ENCODE measurements around the gene METRNL. TPM values are rescaled to one million over a fixed set of nuclear protein-coding genes. Genes with fewer than 3 reads are reported as not detected.
"Not testable (repeated sequence)": the region's sequence is repeated elsewhere in the genome, so short reads cannot be mapped to it uniquely, and the experiment has no call there.

METRNL gene
- total and polyA plus RNA-seq, 2 experiments from 2014 or later, result 30.0 to 44.1 TPM

DNA sequence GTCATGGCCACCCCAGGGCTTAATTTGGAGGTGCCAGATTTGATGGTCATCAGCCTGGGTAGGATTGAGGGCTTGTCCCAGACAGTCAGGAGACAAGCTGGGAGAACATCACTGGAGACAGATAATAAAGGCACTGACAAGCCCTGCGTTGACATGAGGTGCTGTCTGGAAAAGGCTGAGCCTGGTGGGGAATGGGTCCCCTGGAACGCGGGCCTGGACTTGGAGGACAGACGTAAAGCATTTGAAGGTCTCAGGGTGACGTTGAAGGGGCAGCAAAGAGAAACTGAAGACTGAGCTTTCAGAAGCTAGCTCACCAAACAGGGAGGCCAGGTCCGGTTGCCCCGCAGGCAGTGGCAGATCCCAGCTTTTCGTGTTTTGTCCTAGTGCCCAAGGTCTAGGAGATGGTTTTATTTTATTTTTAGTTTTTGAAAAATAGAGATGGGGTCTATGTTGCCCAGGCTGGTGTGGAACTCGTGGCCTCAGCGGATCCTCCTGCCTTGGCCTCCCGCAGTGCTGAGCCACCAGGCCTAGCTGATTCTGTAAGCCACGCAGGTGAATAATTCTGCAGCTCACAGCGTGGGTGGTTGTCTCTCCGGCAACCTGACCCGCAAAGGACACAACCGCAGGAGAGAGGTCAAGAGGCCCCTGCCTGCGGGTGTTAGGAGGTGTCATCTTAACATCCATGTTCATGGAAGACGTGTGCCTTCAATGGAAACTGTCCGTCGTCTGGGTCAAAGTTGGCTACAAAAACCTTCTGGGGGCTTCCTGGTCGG is 37.6 kb downstream of the METRNL start:
- peaks cover 33% of the 10 kb centered on the region for H3K27me3 ChIP-seq
- DNase-seq (ENCODE audit: low read depth in 1 of 2, low spot score in 1 of 2), result no peak
- H3K4me3 ChIP-seq, result no peak overlapping the region
- TF ChIP-seq, protein P1, sequence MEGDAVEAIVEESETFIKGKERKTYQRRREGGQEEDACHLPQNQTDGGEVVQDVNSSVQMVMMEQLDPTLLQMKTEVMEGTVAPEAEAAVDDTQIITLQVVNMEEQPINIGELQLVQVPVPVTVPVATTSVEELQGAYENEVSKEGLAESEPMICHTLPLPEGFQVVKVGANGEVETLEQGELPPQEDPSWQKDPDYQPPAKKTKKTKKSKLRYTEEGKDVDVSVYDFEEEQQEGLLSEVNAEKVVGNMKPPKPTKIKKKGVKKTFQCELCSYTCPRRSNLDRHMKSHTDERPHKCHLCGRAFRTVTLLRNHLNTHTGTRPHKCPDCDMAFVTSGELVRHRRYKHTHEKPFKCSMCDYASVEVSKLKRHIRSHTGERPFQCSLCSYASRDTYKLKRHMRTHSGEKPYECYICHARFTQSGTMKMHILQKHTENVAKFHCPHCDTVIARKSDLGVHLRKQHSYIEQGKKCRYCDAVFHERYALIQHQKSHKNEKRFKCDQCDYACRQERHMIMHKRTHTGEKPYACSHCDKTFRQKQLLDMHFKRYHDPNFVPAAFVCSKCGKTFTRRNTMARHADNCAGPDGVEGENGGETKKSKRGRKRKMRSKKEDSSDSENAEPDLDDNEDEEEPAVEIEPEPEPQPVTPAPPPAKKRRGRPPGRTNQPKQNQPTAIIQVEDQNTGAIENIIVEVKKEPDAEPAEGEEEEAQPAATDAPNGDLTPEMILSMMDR (IDR thresholded peaks at IDR 0.05; ENCODE audit: low read depth, low read length), result no peak
- no peaks in the 10 kb centered on the region for H3K9me3 ChIP-seq (ENCODE audit: low read depth)
- H3K36me3 ChIP-seq, result no peaks in the 10 kb centered on the region
- H3K4me1 ChIP-seq (ENCODE audit: low read depth), result no peaks in the 10 kb centered on the region
- no peak overlapping the region for H3K27ac ChIP-seq

DNA sequence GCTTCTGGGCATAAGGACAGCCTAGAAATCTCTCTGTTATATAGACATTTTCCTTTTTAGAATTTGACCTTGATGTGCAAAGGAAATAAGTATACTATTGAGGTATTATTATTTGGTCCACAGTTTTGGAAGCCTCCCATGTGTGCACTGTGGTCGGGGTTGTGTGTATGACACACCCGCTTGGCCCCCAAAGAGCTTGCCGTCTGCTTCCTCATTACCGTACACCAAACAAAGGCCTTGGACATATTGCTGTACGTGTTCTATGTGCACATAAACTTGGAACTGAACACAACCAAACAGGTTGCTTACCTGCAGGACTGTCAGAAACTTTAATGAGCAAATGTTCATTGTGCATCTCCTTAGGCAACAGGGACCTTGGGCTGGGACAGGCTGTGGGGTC is 38.2 kb downstream of the METRNL start:
- no peak overlapping the region for H3K4me3 ChIP-seq
- H3K27ac ChIP-seq, result no peak overlapping the region
- no peak for DNase-seq (ENCODE audit: low read depth in 1 of 2, low spot score in 1 of 2)
- no peaks in the 10 kb centered on the region for H3K4me1 ChIP-seq (ENCODE audit: low read depth)
- H3K9me3 ChIP-seq (ENCODE audit: low read depth), result no peaks in the 10 kb centered on the region
- TF ChIP-seq, protein P1 (IDR thresholded peaks at IDR 0.05; ENCODE audit: low read depth, low read length), result no peak
- H3K36me3 ChIP-seq, result no peaks in the 10 kb centered on the region
- peaks cover 39% of the 10 kb centered on the region for H3K27me3 ChIP-seq

DNA sequence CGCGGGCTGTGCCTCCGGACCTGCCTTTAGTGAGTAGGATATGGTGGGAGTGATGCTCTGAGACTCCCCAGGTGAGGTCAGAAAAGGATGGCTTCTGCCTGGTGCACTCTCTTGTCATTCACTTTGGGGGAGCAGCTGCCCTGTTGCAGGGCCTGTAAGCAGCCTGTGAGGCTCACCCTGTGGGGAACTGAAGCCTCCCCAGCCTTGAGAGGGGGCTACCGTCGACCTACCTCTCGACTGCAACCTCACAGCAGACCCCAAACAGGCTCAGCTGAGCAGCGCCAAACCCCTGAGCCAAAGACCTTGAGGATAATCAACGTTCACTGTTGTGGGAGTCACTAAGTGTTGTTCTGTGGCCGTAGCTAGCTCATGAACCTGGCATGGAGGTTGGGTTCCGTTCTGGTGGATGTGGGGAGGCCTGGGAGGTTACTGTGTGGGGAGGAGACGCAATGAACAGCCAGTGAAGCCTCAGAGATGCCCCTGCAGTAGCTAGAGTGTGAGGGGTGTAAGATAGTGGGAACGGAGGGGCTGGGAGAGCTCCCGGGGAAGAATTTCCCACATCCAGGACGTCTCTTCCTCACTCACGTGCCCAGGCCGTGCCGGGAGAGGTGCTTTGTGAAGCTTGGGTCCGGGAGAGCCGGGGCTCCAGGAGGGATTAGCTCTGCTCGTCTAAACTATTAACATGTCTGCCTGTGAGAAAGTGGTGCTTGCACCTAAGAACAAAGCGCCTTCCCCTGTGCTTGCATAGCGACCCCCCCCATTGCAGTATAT is 38.8 kb downstream of the METRNL start:
- Histone ChIP-seq H3K36me3 (no peaks in the 10 kb centered on the region), H3K9me3 (ENCODE audit: low read depth) (no peaks in the 10 kb centered on the region), H3K27me3 (peaks cover 46% of the 10 kb centered on the region), H3K4me1 (ENCODE audit: low read depth) (no peaks in the 10 kb centered on the region), H3K27ac (no peak overlapping the region), H3K4me3 (no peak overlapping the region)
- DNase-seq (ENCODE audit: low read depth in 1 of 2, low spot score in 1 of 2), result no peak
- TF ChIP-seq, protein P1 (IDR thresholded peaks at IDR 0.05; ENCODE audit: low read depth, low read length), result no peak

GRCh38 chr17:83119987-83120864 is 40.8 kb downstream of the METRNL start:
- TF ChIP-seq, protein P1 (IDR thresholded peaks at IDR 0.05; ENCODE audit: low read depth, low read length), result no peak
- Histone ChIP-seq H3K36me3 (no peaks in the 10 kb centered on the region), H3K9me3 (ENCODE audit: low read depth) (no peaks in the 10 kb centered on the region), H3K4me1 (ENCODE audit: low read depth) (no peaks in the 10 kb centered on the region), H3K27me3 (peaks cover 54% of the 10 kb centered on the region), H3K27ac (no peak overlapping the region), H3K4me3 (no peak overlapping the region)
- DNase-seq (ENCODE audit: low read depth in 1 of 2, low spot score in 1 of 2), result no peak

DNA sequence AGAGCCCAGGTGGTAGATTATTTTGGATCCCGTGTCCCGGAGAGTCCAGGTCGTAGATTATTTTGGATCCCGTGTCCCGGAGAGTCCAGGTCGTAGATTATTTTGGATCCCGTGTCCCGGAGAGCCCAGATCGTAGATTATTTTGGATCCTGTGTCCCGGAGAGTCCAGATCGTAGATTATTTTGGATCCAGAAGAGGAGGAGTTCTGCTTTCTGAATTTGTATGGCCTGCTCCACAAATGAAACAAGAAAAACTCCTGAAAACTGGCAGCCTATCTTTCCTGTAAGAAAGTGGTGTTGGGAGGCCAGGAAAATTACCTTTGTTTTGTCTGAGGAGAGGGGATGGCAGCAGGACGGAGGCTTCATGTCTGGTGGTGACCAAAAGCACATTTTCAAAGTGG is 42.1 kb downstream of the METRNL start:
- H3K4me3 ChIP-seq; H3K27ac ChIP-seq; H3K4me1 ChIP-seq (ENCODE audit: low read depth); H3K36me3 ChIP-seq; H3K9me3 ChIP-seq (ENCODE audit: low read depth); DNase-seq (ENCODE audit: low read depth in 1 of 2, low spot score in 1 of 2): not testable (repeated sequence)
- peaks cover 54% of the 10 kb centered on the region for H3K27me3 ChIP-seq

Measured in cardiac muscle cell (in vitro differentiated cells and primary cell).